K562 (cell line): Measurements from ENCODE around the gene FGFR1OP2. TPM values are rescaled to one million over a fixed set of nuclear protein-coding genes. Genes with fewer than 3 reads are reported as not detected.

Experiments used
- ATAC-seq: fragments of 200-7000 bp; cut with Tn5 transposase; 3 replicates; pipeline ENCODE4 v1.9.1; 2020; ENCODE audit warnings: moderate library complexity
- BruUV-seq: library from RNA; stranded (reverse); fragments of 400-500 nt; replicated peaks from 2 replicates; lab custom pipeline; 2021; lab: Mats Ljungman, UMichigan
- CTCF ChIA-PET: fragments of 300-600 bp; formaldehyde crosslinking; extraction: SDS; loops from one replicate; lab custom pipeline; 2021; ENCODE audit warnings: low intra/inter-chr PET ratio; lab: Yijun Ruan, JAX
- POLR2A ChIA-PET: fragments of 300-600, 350-650 bp; sonication (Branson Sonifier 250); formaldehyde crosslinking; extraction: SDS; loops from one replicate; lab custom pipeline; 2021; ENCODE audit warnings: antibody characterized with exemption, inconsistent platforms; lab: Yijun Ruan, JAX
- DNase-seq, 4 experiments: peaks; one replicate each; pipeline versions ENCODE4 v3.0.0 to v3.0.0-alpha.2; 2011 to 2018; ENCODE audit warnings: low spot score in 3 of 4, mixed read lengths in 3 of 4; ENCODE audit errors: extremely low read depth in 1 of 4
- FAIRE-seq: peaks from 2 replicates; lab custom pipeline; 2011; peaks lifted over from hg19 to GRCh38; lab: Jason Lieb, UNC
- H2AFZ ChIP-seq: 2 replicates; pipeline ENCODE4 v1.6.0; 2011; ENCODE audit warnings: low read depth, low read length, control low read depth, inconsistent platforms
- H3K27ac ChIP-seq: fragments of 200-600 bp; 3 replicates; pipeline ENCODE4 v1.8.0; 2011; ENCODE audit warnings: low read depth, mild to moderate bottlenecking, control low read depth, inconsistent platforms, low read length, moderate library complexity, mixed read lengths; ENCODE audit errors: extremely low read depth
- H3K27me3 ChIP-seq, 2 experiments: fragments of 300-600 bp in 1 of 2; 2 replicates in 1 of 2; 3 replicates in 1 of 2; pipeline versions ENCODE4 v1.6.0 to v1.8.0; 2011; ENCODE audit warnings: inconsistent platforms in 2 of 2, low read length in 2 of 2, mild to moderate bottlenecking in 1 of 2, mixed read lengths in 1 of 2, moderate library complexity in 1 of 2; ENCODE audit not compliant: control insufficient read depth in 2 of 2, insufficient read depth in 2 of 2
- H3K36me3 ChIP-seq: fragments of 300-600 bp; 3 replicates; pipeline ENCODE4 v1.8.0; 2011; ENCODE audit warnings: mild to moderate bottlenecking, low read length, inconsistent platforms; ENCODE audit not compliant: control insufficient read depth, insufficient read depth
- H3K4me1 ChIP-seq, 2 experiments: fragments of 200-600 bp in 1 of 2; replicated peaks in 1 of 2; 2 replicates in 1 of 2; 3 replicates in 1 of 2; pipeline versions ENCODE4 v1.5.1 to v1.8.0; 2011; ENCODE audit warnings: inconsistent platforms in 2 of 2, low read length in 2 of 2, mild to moderate bottlenecking in 1 of 2, mixed read lengths in 1 of 2, moderate library complexity in 1 of 2; ENCODE audit not compliant: control insufficient read depth in 2 of 2, insufficient read depth in 2 of 2
- H3K4me2 ChIP-seq: 2 replicates; pipeline ENCODE4 v1.6.1; 2011; ENCODE audit warnings: low read length, control low read depth, inconsistent platforms, mixed read lengths; ENCODE audit not compliant: insufficient read depth
- H3K4me3 ChIP-seq: fragments of 200-600 bp; sonication (generic), shearing (Covaris generic); 2 replicates; pipeline ENCODE4 v1.5.1; 2016; ENCODE audit warnings: control low read depth, inconsistent platforms
- H3K79me2 ChIP-seq: fragments of 200-600 bp; 3 replicates; pipeline ENCODE4 v1.8.0; 2011; ENCODE audit warnings: low read length, inconsistent platforms; ENCODE audit not compliant: control insufficient read depth, insufficient read depth
- H3K9ac ChIP-seq, 2 experiments: 2 replicates each; pipeline versions ENCODE4 v1.6.0 to v1.6.1; 2011; ENCODE audit warnings: low read depth in 2 of 2, low read length in 2 of 2, control low read depth in 1 of 2, inconsistent platforms in 1 of 2, mild to moderate bottlenecking in 1 of 2, mixed read lengths in 1 of 2; ENCODE audit not compliant: insufficient read depth in 1 of 2
- H3K9me1 ChIP-seq: one replicate; pipeline ENCODE4 v1.6.0; 2011; ENCODE audit warnings: inconsistent platforms, mild to moderate bottlenecking, low read length, moderate library complexity; ENCODE audit not compliant: control insufficient read depth, insufficient read depth
- H3K9me3 ChIP-seq: replicated peaks from 2 replicates; pipeline ENCODE4 v1.5.1; 2011; ENCODE audit warnings: low read depth, low read length, inconsistent platforms; ENCODE audit not compliant: control insufficient read depth, insufficient read depth
- H4K20me1 ChIP-seq: replicated peaks from 2 replicates; pipeline ENCODE4 v1.6.1; 2011; ENCODE audit warnings: low read length, inconsistent platforms, mixed read lengths; ENCODE audit not compliant: control insufficient read depth, insufficient read depth
- E2F4 ChIP-seq: sonication (generic); formaldehyde crosslinking; IDR thresholded peaks from 2 replicates; pipeline ENCODE4 v1.8.0; 2022; ENCODE audit warnings: mild to moderate bottlenecking, low read depth, missing genetic modification reagents
- ELK3 ChIP-seq: fragments of 450-650 bp; formaldehyde crosslinking; IDR thresholded peaks from 2 replicates; pipeline ENCODE4 v1.4.0; 2020; ENCODE audit warnings: mild to moderate bottlenecking
- ETV5 ChIP-seq: sonication (generic); formaldehyde crosslinking; IDR thresholded peaks from 2 replicates; pipeline ENCODE4 v1.4.0; 2020; ENCODE audit warnings: low read depth, mild to moderate bottlenecking, missing genetic modification reagents
- IRF1 ChIP-seq: sonication (generic); formaldehyde crosslinking; IDR thresholded peaks from 2 replicates; pipeline ENCODE4 v1.8.0; 2022; ENCODE audit warnings: missing genetic modification reagents, mild to moderate bottlenecking, borderline replicate concordance
- PBX2 ChIP-seq, 2 experiments: IDR thresholded peaks in 1 of 2; conservative IDR thresholded peaks in 1 of 2; 2 replicates each; pipeline ENCODE4 v1.6.1; 2016; ENCODE audit warnings: low read depth in 2 of 2, mild to moderate bottlenecking in 1 of 2, missing compliant biosample characterization in 1 of 2, missing genetic modification characterization in 1 of 2, moderate library complexity in 1 of 2
- PKNOX1 ChIP-seq: fragments of 450-650 bp; IDR thresholded peaks from 2 replicates; pipeline ENCODE4 v1.6.1; 2016
- STAT5B ChIP-seq: fragments of 250-450 bp; sonication (Bioruptor Pico); IDR thresholded peaks from 2 replicates; pipeline ENCODE4 v1.8.0; 2021; ENCODE audit warnings: mild to moderate bottlenecking, inconsistent platforms
- TAF9B ChIP-seq: fragments of 450-650 bp; IDR thresholded peaks from 2 replicates; pipeline ENCODE4 v1.6.1; 2018; ENCODE audit warnings: mild to moderate bottlenecking; ENCODE audit not compliant: partially characterized antibody
- YBX1 ChIP-seq: fragments of 450-650 bp; IDR thresholded peaks from 2 replicates; pipeline ENCODE4 v1.7.1; 2016; ENCODE audit warnings: mild to moderate bottlenecking
- ZNF740 ChIP-seq, 3 experiments: fragments of 200-800 bp in 1 of 3; sonication (Bioruptor generic) in 1 of 3; sonication (generic) in 1 of 3; formaldehyde crosslinking in 1 of 3; IDR thresholded peaks; 2 replicates each; pipeline versions ENCODE4 v1.6.1 to v1.8.0; 2016 to 2022; ENCODE audit warnings: mild to moderate bottlenecking in 2 of 3, missing compliant biosample characterization in 2 of 3, missing genetic modification characterization in 2 of 3, missing genetic modification reagents in 1 of 3
- WGBS: fragments of 100-300 bp; shearing (Covaris generic); methylation state at CpG from one replicate; pipeline ENCODE4 v1.1.6; 2016; ENCODE audit warnings: low coverage, mixed read lengths; ENCODE audit not compliant: insufficient coverage; ENCODE audit errors: missing lambda C conversion rate; 5-methylcytosine and 5-hydroxymethylcytosine counted together
- in situ Hi-C: fragments of 300-500 bp; cut with MboI; formaldehyde crosslinking; loops from 4 replicates; pipeline ENCODE4 v1.15.0; 2018; ENCODE audit warnings: inconsistent platforms, mixed read lengths
- intact Hi-C: fragments of 100-400 bp; cut with micrococcal nuclease; formaldehyde crosslinking; loops from 2 replicates; pipeline ENCODE4 v1.14.2; 2022
- polyA plus RNA-seq, 8 experiments: library from polyadenylated mRNA; depleted of rRNA in 4 of 8; stranded (reverse) in 5 of 8; unstranded in 3 of 8; fragments of >200 nt; fragmentation: Nextera tagmentation in 2 of 8; fragmentation: Illumina TruSeq in 1 of 8; extraction: Ambion mirVana in 2 of 8; extraction: Trizol in 1 of 8; gene quantifications; 2 replicates each; pipeline versions ENCODE4 v1.2.1 to v1.2.3, GENCODE V29; 2011 to 2014; ENCODE audit warnings: inconsistent platforms in 1 of 8, missing spikeins in 1 of 8
- total RNA-seq, 7 experiments: library from RNA; depleted of rRNA in 6 of 7; stranded (reverse); fragments of >200 nt in 6 of 7; fragmentation: Illumina TruSeq in 2 of 7; extraction: Trizol in 2 of 7; gene quantifications; 2 replicates each; pipeline versions ENCODE4 v1.2.1 to v1.2.3, GENCODE V29; 2011 to 2021; ENCODE audit warnings: low replicate concordance in 1 of 7

The FGFR1OP2 gene
- total and polyA plus RNA-seq, 9 of the 15 experiments (the other 6 are each of a cell fraction or from before 2014, with no cell fraction given), result 31.6 to 49.0 (median 37.1) TPM

GRCh38 chr12:27005495-27005894, 67.2 kb downstream of the FGFR1OP2 start (continued):
- TF ChIP-seq E2F4 (CRISPR knock-in tag), result no peak
- no peak for TF ChIP-seq STAT5B (CRISPR knock-in tag)
- no peak for TF ChIP-seq YBX1
- TF ChIP-seq ETV5 (CRISPR knock-in tag), result no peak
- TF ChIP-seq ZNF740 (CRISPR knock-in tag; IDR thresholded peaks at IDR 0.05), result no peak
- no peak for TF ChIP-seq ZNF740 (tag; IDR thresholded peaks at IDR 0.05)
- no peak for TF ChIP-seq TAF9B

- BruUV-seq, result no TSS peak
- no peak overlapping the region for H3K4me2 ChIP-seq
- H3K4me1 ChIP-seq, result peaks cover 0 to 6% of the 10 kb centered on the region in 2 experiments; a peak in 2 of 5 replicates
- in situ Hi-C loops (no loop called here), intact Hi-C loops (no loop called here)
- FAIRE-seq (peak; percentile 65), DNase-seq (no peak), ATAC-seq (no peak; the same call in 2 of the 3 replicates)
- H3K9me3 ChIP-seq, result no peaks in the 10 kb centered on the region
- no peak overlapping the region for H3K4me3 ChIP-seq
- no peak overlapping the region for H3K27ac ChIP-seq
- no peak overlapping the region for H2AFZ ChIP-seq
- peaks cover 7% of the 10 kb centered on the region; the same call in 2 of the 3 replicates for H3K79me2 ChIP-seq
- ChIA-PET POLR2A (interaction anchor here (0.7 kb wide), 1 partner anchor 26 kb away, joined by 3 read pairs; no protein-coding TSS in a partner anchor), CTCF (no interaction called here)
- H3K9ac ChIP-seq, result no peak overlapping the region
- no peaks in the 10 kb centered on the region for H4K20me1 ChIP-seq
- 40% methylated on average over 2 of the region's 2 CpGs for WGBS
- H3K9me1 ChIP-seq, result no peaks in the 10 kb centered on the region
- H3K36me3 ChIP-seq, result no peaks in the 10 kb centered on the region; the same call in 2 of the 3 replicates
- H3K27me3 ChIP-seq, result no peaks in the 10 kb centered on the region
- TF ChIP-seq PKNOX1 (peak; percentile 88), ELK3 (no peak), IRF1 (CRISPR knock-in tag) (no peak), PBX2 (CRISPR knock-in tag; IDR thresholded peaks at IDR 0.05; ENCODE audit: low read depth) (no peak), PBX2 (tag; conservative IDR thresholded peaks at IDR 0.05; ENCODE audit: low read depth) (peak; percentile 61)
These were observed 68.7 kb downstream of the FGFR1OP2 start for GRCh38 chr12:27006797-27007467.
